Neural cell (in vitro differentiated cells): Measurements from ENCODE around the gene LAG3. TPM values are rescaled to one million over a fixed set of nuclear protein-coding genes. Genes with fewer than 3 reads are reported as not detected.

Experiments
- H2AFZ ChIP-seq: fragments of 200-600, 300-800 bp; sonication (generic), shearing (Covaris generic); 2 replicates; pipeline ENCODE4 v1.6.0; 2014; ENCODE audit warnings: low read depth, mild to moderate bottlenecking, antibody characterized with exemption, low read length, moderate library complexity
- H3F3A ChIP-seq: fragments of 200-600 bp; shearing (Covaris generic); 2 replicates; pipeline ENCODE4 v1.6.1; 2016; ENCODE audit warnings: mild to moderate bottlenecking, moderate library complexity, mixed read lengths, antibody characterized with exemption, low read length; ENCODE audit not compliant: insufficient read depth, poor library complexity, severe bottlenecking
- H3K27ac ChIP-seq: fragments of 200-600, 300-800 bp; sonication (generic), shearing (Covaris generic); 2 replicates; pipeline ENCODE4 v1.5.1; 2014; ENCODE audit warnings: mild to moderate bottlenecking, low read length, moderate library complexity
- H3K27me3 ChIP-seq: fragments of 300-800, 200-600 bp; sonication (generic), shearing (Covaris generic); 2 replicates; pipeline ENCODE4 v1.6.0; 2014; ENCODE audit warnings: mild to moderate bottlenecking, low read depth, low read length, moderate library complexity; ENCODE audit not compliant: insufficient read depth
- H3K36me3 ChIP-seq: fragments of 300-800, 200-600 bp; sonication (generic), shearing (Covaris generic); 2 replicates; pipeline ENCODE4 v1.5.1; 2014; ENCODE audit warnings: mild to moderate bottlenecking, antibody characterized with exemption, low read length, moderate library complexity; ENCODE audit not compliant: insufficient read depth
- H3K4me2 ChIP-seq: fragments of 300-800, 200-600 bp; sonication (generic), shearing (Covaris generic); 2 replicates; pipeline ENCODE4 v1.6.0; 2014; ENCODE audit warnings: mild to moderate bottlenecking, low read length
- H3K4me3 ChIP-seq: fragments of 300-800, 200-600 bp; sonication (generic), shearing (Covaris generic); 2 replicates; pipeline ENCODE4 v1.5.1; 2014; ENCODE audit warnings: mild to moderate bottlenecking, low read length, moderate library complexity
- H3K79me2 ChIP-seq: fragments of 200-600 bp; shearing (Covaris generic); replicated peaks from 2 replicates; pipeline ENCODE4 v1.6.0; 2014; ENCODE audit warnings: mild to moderate bottlenecking, low read length, moderate library complexity; ENCODE audit not compliant: insufficient read depth
- H3K9ac ChIP-seq: fragments of 300-800, 200-600 bp; sonication (generic), shearing (Covaris generic); 2 replicates; pipeline ENCODE4 v1.6.1; 2016; ENCODE audit warnings: mild to moderate bottlenecking, low read length, mixed read lengths
- H3K9me2 ChIP-seq: fragments of 200-600 bp; shearing (Covaris generic); 2 replicates; pipeline ENCODE4 v1.6.1; 2016; ENCODE audit warnings: mild to moderate bottlenecking, low read length, mixed read lengths; ENCODE audit not compliant: insufficient read depth
- H3K9me3 ChIP-seq: fragments of 200-600, 300-800 bp; sonication (generic), shearing (Covaris generic); 2 replicates; pipeline ENCODE4 v1.6.1; 2016; ENCODE audit warnings: mild to moderate bottlenecking, mixed run types, low read length, moderate library complexity, mixed read lengths
- H4K20me1 ChIP-seq: fragments of 200-600 bp; shearing (Covaris generic); 2 replicates; pipeline ENCODE4 v1.6.1; 2016; ENCODE audit warnings: mild to moderate bottlenecking, mixed run types; ENCODE audit not compliant: insufficient read depth
- EP300 ChIP-seq: fragments of 450-650 bp; conservative IDR thresholded peaks from 2 replicates; pipeline ENCODE4 v1.6.1; 2014; ENCODE audit warnings: antibody characterized with exemption, mild to moderate bottlenecking, moderate library complexity; ENCODE audit not compliant: poor library complexity, severe bottlenecking
- MXI1 ChIP-seq: fragments of 450-650 bp; conservative IDR thresholded peaks from 2 replicates; pipeline ENCODE4 v1.6.1; 2014; ENCODE audit warnings: antibody characterized with exemption, mild to moderate bottlenecking; ENCODE audit not compliant: poor library complexity, severe bottlenecking
- POLR2AphosphoS5 ChIP-seq: IDR thresholded peaks from 2 replicates; pipeline ENCODE4 v1.6.1; 2012
- RAD21 ChIP-seq: fragments of 450-650 bp; conservative IDR thresholded peaks from 2 replicates; pipeline ENCODE4 v1.6.1; 2014; ENCODE audit warnings: antibody characterized with exemption, mild to moderate bottlenecking, moderate library complexity
- TAF1 ChIP-seq: IDR thresholded peaks from 2 replicates; pipeline ENCODE4 v1.6.1; 2012; ENCODE audit warnings: low read depth
- polyA plus RNA-seq: library from polyadenylated mRNA; depleted of rRNA; stranded (reverse); fragments of >200 nt; gene quantifications from 2 replicates; pipeline ENCODE4 v1.2.3, GENCODE V29; 2014
- TF ChIP-seq, protein P1 (sequence below): fragments of 450-650 bp; IDR thresholded peaks from 2 replicates; pipeline ENCODE4 v1.5.1; 2014; ENCODE audit warnings: antibody characterized with exemption, mild to moderate bottlenecking, moderate library complexity; ENCODE audit not compliant: poor library complexity, severe bottlenecking
- TF ChIP-seq, protein P2 (sequence below): IDR thresholded peaks from 2 replicates; pipeline ENCODE4 v1.6.1; 2012; ENCODE audit warnings: borderline replicate concordance

Gene LAG3
- polyA plus RNA-seq, 1 donor from 2014 or later: 1.4 TPM

DNA sequence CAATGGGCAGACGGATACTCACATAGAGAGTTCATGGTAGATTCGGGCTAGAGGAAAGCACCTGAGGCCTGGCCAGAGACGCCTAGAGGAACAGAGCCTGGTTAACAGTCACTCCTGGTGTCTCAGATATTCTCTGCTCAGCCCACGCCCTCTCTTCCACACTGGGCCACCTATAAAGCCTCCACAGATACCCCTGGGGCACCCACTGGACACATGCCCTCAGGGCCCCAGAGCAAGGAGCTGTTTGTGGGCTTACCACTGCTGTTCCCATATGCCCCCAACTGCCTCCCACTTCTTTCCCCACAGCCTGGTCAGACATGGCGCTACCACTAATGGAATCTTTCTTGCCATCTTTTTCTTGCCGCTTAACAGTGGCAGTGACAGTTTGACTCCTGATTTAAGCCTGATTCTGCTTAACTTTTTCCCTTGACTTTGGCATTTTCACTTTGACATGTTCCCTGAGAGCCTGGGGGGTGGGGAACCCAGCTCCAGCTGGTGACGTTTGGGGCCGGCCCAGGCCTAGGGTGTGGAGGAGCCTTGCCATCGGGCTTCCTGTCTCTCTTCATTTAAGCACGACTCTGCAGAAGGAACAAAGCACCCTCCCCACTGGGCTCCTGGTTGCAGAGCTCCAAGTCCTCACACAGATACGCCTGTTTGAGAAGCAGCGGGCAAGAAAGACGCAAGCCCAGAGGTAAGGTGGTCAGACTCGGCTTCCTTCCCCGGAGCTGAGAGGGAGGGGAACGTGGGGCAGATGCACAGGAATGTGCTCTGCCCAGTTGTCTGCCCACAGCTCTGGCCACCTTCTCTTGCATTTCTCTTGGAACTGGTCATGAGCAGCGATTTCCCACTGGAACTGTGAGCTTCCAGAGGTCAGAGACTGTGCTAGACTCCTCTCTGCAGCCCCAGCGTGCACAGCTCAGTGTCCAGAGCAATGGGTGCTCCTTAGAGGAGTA lies 16.9 kb downstream of the LAG3 start, which contains the start of gene CD4:
Gene CD4 (plus strand): TSS at position 557 of the 953 bp plus-strand sequence. CDS start 10,611 bp downstream, outside the sequence.
- TF ChIP-seq TAF1 (no peak), EP300 (no peak), RAD21 (no peak)
- TF ChIP-seq, protein P1, sequence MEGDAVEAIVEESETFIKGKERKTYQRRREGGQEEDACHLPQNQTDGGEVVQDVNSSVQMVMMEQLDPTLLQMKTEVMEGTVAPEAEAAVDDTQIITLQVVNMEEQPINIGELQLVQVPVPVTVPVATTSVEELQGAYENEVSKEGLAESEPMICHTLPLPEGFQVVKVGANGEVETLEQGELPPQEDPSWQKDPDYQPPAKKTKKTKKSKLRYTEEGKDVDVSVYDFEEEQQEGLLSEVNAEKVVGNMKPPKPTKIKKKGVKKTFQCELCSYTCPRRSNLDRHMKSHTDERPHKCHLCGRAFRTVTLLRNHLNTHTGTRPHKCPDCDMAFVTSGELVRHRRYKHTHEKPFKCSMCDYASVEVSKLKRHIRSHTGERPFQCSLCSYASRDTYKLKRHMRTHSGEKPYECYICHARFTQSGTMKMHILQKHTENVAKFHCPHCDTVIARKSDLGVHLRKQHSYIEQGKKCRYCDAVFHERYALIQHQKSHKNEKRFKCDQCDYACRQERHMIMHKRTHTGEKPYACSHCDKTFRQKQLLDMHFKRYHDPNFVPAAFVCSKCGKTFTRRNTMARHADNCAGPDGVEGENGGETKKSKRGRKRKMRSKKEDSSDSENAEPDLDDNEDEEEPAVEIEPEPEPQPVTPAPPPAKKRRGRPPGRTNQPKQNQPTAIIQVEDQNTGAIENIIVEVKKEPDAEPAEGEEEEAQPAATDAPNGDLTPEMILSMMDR: no peak
- Histone ChIP-seq H3F3A (no peaks in the 10 kb centered on the region), H3K27me3 (no peaks in the 10 kb centered on the region), H3K79me2 (no peaks in the 10 kb centered on the region), H3K9ac (no peak within 1 kb of the TSS), H4K20me1 (no peaks in the 10 kb centered on the region), H3K27ac (no peak within 1 kb of the TSS), H3K36me3 (no peaks in the 10 kb centered on the region), H2AFZ (no peak within 1 kb of the TSS), H3K4me3 (no peak within 1 kb of the TSS), H3K4me2 (no peak within 1 kb of the TSS), H3K9me3 (no peaks in the 10 kb centered on the region), H3K9me2 (no peaks in the 10 kb centered on the region)

DNA sequence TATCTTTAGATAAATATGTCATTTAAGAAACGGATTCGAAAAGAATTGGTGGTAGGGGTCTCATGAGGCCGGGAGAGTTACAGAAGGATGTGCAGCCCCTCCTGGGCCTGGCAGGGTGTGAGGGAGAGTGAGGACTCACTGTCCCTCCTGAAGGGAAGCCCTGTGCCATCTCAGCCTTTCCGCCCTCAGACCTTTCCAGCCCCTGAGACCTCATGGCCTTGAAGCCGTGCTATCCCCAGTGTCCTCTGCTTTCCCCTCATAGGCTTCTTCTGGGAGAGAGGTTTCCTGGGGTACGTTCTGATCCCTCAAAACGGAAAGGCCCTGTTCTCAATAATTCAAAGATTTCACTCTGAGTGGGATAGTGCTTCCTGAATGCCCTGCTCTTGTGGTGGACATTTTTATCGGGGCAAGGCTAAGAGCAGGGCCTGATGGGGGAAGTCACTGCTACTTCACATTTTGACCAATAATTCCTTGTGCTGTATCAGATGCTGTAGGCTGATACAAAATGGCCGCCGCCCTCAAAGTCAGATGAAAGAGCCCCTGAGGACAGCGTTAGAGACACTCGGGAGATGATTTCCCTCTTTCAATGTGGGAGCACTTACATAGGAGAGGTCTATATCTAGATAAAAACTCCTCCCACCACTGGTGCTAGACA lies 18.3 kb downstream of the LAG3 start:
- no peak overlapping the region for H3K4me3 ChIP-seq
- H3K9me3 ChIP-seq: no peaks in the 10 kb centered on the region
- no peaks in the 10 kb centered on the region for H3F3A ChIP-seq
- TF ChIP-seq RAD21 (no peak), POLR2AphosphoS5 (no peak), TAF1 (no peak), MXI1 (no peak)
- TF ChIP-seq, protein P1: no peak
- TF ChIP-seq, protein P2, sequence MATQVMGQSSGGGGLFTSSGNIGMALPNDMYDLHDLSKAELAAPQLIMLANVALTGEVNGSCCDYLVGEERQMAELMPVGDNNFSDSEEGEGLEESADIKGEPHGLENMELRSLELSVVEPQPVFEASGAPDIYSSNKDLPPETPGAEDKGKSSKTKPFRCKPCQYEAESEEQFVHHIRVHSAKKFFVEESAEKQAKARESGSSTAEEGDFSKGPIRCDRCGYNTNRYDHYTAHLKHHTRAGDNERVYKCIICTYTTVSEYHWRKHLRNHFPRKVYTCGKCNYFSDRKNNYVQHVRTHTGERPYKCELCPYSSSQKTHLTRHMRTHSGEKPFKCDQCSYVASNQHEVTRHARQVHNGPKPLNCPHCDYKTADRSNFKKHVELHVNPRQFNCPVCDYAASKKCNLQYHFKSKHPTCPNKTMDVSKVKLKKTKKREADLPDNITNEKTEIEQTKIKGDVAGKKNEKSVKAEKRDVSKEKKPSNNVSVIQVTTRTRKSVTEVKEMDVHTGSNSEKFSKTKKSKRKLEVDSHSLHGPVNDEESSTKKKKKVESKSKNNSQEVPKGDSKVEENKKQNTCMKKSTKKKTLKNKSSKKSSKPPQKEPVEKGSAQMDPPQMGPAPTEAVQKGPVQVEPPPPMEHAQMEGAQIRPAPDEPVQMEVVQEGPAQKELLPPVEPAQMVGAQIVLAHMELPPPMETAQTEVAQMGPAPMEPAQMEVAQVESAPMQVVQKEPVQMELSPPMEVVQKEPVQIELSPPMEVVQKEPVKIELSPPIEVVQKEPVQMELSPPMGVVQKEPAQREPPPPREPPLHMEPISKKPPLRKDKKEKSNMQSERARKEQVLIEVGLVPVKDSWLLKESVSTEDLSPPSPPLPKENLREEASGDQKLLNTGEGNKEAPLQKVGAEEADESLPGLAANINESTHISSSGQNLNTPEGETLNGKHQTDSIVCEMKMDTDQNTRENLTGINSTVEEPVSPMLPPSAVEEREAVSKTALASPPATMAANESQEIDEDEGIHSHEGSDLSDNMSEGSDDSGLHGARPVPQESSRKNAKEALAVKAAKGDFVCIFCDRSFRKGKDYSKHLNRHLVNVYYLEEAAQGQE: no peak
- no peak overlapping the region for H3K9ac ChIP-seq
- no peak overlapping the region for H3K27ac ChIP-seq
- no peaks in the 10 kb centered on the region for H3K79me2 ChIP-seq
- H3K4me2 ChIP-seq: no peak overlapping the region
- H3K27me3 ChIP-seq: no peaks in the 10 kb centered on the region
- no peak overlapping the region for H2AFZ ChIP-seq
- H4K20me1 ChIP-seq: no peaks in the 10 kb centered on the region
- no peaks in the 10 kb centered on the region for H3K9me2 ChIP-seq
- H3K36me3 ChIP-seq: no peaks in the 10 kb centered on the region
